Esophagus mucosa (tissue), 1 donor: ENCODE measurements around the gene SH3GL2. TPM values are rescaled to one million over a fixed set of nuclear protein-coding genes. Genes with fewer than 3 reads are reported as not detected.

Source experiments
- ATAC-seq: fragments of 200-7000 bp; cut with Tn5 transposase; one replicate; pipeline ENCODE4 v1.9.1; 2020
- total RNA-seq: library from RNA; stranded (reverse); gene quantifications from one replicate; pipeline ENCODE4 v1.2.4, GENCODE V29; 2023
- donor health status: DM: yes; HTN: yes; CAD: no.

SH3GL2 gene
- total RNA-seq, 1 donor from 2014 or later = not detected

DNA sequence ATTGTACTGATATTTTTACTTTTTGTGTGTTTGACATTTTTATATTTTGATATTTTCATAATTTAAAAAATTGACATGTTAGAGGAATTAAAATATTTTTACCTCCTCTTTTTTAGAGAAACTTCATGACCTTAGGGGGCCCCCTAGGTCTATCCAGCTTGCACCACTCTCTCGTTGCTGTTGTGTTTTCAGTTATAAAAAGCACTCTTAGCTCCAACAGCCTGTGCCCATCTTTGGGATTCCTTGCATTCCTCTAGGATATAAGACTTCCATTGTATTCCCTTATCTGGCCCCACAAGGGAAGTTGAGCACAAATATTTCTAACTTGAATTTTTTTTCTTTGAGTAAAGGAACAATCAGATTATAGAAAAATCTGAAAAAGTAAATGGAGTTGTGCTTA lies 245.3 kb downstream of the SH3GL2 start:
- no peak for ATAC-seq

DNA sequence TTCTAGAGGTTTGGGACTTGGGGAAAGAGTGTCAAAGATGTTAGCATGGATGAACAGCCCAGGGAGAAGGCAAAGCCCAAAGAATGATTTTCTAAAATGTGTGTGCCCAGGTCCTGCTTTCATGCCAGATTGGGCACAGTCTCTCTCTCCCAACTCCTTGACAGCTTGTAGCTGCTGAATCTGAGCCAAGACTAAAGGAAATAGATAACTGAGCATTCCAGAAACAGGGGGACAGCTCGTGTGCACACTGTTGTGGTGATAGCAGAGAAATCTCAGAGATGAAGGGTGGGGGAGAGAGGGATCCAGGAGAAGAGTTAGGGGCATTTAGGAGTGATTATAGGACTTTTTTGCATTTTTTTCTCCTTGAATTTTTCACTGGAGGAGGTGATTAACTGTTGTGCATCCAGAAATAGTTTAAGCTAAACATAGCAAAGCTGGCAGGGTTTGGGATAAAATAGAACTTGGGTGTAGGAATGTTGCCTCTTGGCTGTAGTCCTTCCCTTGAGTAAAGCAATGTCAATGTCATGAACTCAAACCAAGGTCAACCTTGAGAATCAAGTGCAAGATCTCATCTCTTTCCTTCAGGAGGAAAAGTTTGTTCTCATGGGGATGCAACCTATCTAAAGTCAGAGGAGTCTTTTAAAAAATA lies 245.9 kb downstream of the SH3GL2 start:
- ATAC-seq = no peak

DNA sequence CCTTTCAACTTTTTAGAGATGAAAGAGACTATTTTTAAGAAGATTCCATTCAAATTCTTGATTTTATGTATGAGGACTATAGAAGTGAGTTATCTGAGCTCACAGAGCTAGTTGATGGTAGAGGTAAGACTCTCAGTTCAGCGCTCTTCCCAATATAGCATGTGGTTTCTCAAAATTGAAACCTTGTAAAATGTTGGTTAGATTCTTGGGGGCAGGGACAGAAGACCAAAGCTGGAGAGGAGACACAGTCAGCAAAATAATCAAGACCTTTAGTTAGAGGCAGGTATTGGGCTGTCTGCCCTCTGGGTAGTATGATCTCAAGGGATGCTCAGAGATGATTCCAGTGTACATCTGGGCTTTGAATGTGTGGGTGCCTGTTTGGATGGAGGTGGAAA lies 246.4 kb downstream of the SH3GL2 start:
- ATAC-seq = no peak

DNA sequence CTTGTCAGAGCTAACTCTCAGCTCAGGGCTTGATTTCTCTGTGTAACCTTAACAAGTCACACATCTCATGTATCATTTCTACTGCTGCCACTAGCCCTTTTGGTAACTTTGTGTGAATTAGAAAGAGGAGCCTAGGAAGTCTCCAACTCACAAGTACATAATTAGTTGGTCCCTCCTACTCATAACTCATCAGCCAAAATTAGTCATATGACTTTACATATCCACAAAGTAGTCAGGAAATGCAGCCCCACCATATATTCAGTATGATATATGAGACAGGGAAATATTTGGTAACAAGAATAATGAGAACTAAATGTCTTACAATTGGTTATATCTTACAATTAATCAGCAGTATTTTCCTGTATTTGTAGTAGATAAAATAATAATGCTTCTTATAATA lies 250.2 kb downstream of the SH3GL2 start:
- ATAC-seq = no peak

DNA sequence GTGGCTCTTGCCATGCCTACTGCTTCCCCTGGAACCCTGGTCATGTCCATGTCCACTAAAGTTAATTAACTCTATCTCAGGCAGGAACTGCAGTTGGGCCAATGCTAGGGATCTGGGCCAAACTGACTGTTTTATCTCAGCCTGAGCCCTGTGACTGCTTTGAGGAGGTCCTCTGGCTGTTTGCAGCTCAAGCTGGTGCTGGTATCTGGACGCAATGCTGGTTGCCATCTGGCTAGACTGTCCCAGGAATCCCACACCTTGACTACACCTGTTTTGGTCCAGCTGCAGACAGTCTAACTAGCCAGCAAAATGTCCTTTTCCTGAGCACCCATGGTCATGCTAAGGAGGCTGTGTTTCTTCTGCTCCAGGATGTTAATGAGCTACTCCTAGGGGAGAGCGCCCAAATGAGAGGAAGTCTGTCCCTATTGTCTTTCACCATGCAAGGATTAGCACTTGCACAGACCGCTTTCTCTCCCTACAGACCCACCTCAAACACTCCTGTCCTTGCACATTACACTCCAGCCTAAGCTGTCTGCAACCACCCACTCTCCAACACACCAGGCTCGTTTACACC lies 251.0 kb downstream of the SH3GL2 start:
- no peak for ATAC-seq

DNA sequence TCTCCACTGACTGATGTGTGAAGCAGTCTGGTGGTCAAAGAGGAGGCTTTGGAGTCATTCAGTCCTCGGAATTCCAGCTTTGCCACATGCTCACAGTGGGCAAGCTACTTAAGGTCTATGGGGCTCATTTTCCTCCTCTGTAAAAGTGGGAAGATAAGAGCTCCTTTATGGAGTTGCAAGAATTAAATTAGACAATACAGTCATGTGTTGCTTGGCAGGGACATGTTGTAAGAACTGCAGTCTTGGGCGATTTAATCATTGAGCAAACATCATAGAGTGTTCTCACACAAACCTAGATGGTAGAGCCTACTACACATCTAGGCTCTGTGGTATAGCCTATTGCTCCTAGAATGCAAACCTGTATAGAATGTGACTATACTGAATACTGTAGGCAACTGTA lies 253.9 kb downstream of the SH3GL2 start:
- no peak for ATAC-seq

DNA sequence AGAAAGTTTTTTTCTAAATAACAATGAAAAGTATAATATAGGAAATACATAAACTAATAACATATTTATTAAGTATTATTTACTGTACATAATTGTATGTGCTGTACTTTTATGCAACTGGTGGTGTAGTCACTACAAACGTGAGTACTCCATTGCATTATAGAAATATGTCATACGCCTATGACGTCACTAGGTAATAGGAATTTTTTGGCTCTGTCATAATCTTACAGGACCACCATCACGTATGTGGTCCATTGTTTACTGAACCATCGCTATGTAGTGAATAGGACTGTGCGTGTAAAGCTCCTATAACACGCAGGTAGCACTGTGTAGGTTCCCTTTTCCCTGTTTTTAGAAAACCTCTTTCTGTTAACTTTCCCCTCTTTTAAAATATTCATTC lies 255.0 kb downstream of the SH3GL2 start:
- ATAC-seq = no peak

DNA sequence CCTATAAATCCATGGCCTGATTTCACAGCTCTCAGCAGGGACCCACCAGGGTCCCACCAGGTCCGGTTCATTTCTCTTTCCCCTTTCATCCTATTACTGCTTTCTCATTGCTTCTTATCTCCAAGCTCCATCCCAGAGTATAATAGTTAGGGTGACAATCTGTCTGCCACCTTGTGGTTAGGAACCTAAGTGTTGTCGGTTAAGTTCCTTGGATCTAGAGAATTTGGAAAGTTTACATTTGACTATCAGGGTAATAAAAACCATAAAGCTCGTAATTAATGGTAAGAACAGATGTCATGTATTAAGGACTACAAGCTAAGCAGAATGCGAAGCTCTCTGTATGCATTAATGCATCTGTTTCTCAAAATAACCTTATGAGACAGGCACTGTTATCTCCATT lies 259.1 kb downstream of the SH3GL2 start:
- no peak for ATAC-seq

DNA sequence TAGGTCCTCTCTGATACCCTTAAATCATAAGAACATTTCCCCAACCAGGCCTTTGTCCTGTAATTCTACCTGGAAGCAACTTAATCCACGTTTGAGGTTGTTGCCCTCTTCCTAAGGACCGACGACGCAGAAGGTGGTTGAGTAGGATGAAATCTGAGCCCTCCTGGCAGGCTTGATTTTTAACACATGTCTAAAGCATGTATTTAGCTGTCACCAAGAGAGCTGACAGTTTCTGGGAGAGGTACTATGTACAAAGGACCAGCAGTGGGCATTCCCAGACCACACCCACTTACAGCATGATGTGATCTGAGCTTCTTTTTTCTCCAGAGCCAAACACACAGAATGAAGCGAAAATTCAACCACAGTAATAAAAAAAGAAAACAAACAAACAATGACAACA lies 260.9 kb downstream of the SH3GL2 start:
- no peak for ATAC-seq

DNA sequence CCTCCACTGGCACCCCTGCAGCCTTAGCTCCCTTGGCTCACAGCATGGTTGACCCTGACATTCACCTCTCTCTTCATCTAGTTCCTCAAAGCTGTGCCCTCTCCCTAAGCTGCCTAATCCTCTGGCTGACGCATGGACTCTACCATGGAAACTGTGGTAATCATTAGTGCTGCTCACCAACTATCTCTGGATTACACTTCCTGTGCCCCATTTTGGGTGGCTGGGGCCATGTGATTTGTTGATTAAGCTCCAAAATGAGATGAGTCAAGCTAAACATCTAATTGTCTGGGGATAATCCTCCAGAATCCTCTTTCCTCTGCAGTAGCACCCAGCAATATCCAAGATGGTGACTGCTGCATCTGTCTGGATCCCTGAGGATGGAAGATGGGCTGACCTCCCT lies 264.4 kb downstream of the SH3GL2 start:
- no peak for ATAC-seq
